Ishikawa (cell line): Measurements from ENCODE around the gene MAP2K4.

ENCODE experiments used
- CEBPB ChIP-seq: IDR thresholded peaks from 2 replicates; pipeline ENCODE4 v1.6.1; 2012
- CREB1 ChIP-seq: IDR thresholded peaks from 2 replicates; pipeline ENCODE4 v1.6.1; 2012; ENCODE audit warnings: low read depth
- EGR1 ChIP-seq: IDR thresholded peaks from 2 replicates; pipeline ENCODE4 v1.6.1; 2012
- EP300 ChIP-seq: IDR thresholded peaks from 2 replicates; pipeline ENCODE4 v1.6.1; 2012; ENCODE audit warnings: borderline replicate concordance
- FOXM1 ChIP-seq: IDR thresholded peaks from 2 replicates; pipeline ENCODE4 v1.6.1; 2012; ENCODE audit warnings: low read depth, borderline replicate concordance
- MAX ChIP-seq: IDR thresholded peaks from 2 replicates; pipeline ENCODE4 v1.6.1; 2012
- NFIC ChIP-seq: IDR thresholded peaks from 2 replicates; pipeline ENCODE4 v1.6.1; 2012
- RAD21 ChIP-seq: IDR thresholded peaks from 2 replicates; pipeline ENCODE4 v1.6.1; 2012; ENCODE audit warnings: low read depth
- REST ChIP-seq: IDR thresholded peaks from 2 replicates; pipeline ENCODE4 v1.6.1; 2012; ENCODE audit warnings: low read depth, mild to moderate bottlenecking
- TAF1 ChIP-seq: IDR thresholded peaks from 2 replicates; pipeline ENCODE4 v1.6.1; 2012; ENCODE audit warnings: low read depth, mild to moderate bottlenecking
- TCF12 ChIP-seq: IDR thresholded peaks from 2 replicates; pipeline ENCODE4 v1.6.1; 2012; ENCODE audit warnings: low read depth
- TEAD4 ChIP-seq: IDR thresholded peaks from 2 replicates; pipeline ENCODE4 v1.6.1; 2012
- USF1 ChIP-seq: IDR thresholded peaks from 2 replicates; pipeline ENCODE4 v1.6.1; 2012
- YY1 ChIP-seq: IDR thresholded peaks from 2 replicates; pipeline ENCODE4 v1.6.1; 2012; ENCODE audit warnings: low read depth
- ZBTB7A ChIP-seq: IDR thresholded peaks from 2 replicates; pipeline ENCODE4 v1.6.1; 2012; ENCODE audit warnings: low read depth

Gene MAP2K4

GRCh38 chr17:12113156-12113555 is 92.5 kb downstream of the MAP2K4 start:
- TF ChIP-seq ZBTB7A (no peak), RAD21 (no peak), TCF12 (no peak), TEAD4 (no peak), EGR1 (no peak), TAF1 (no peak), USF1 (no peak), EP300 (no peak), FOXM1 (no peak), CEBPB (no peak), CREB1 (no peak), NFIC (no peak), REST (no peak)

- TF ChIP-seq TAF1 (no peak), EGR1 (no peak), NFIC (no peak), CEBPB (no peak), FOXM1 (no peak), CREB1 (no peak), USF1 (no peak), RAD21 (no peak), TCF12 (no peak), REST (no peak), ZBTB7A (no peak), EP300 (no peak)
Measured at GRCh38 chr17:12114686-12115418, 94.2 kb downstream of the MAP2K4 start.

- TF ChIP-seq REST: no peak
- no peak for TF ChIP-seq NFIC
Measured at GRCh38 chr17:12116143-12116542, 95.5 kb downstream of the MAP2K4 start.

GRCh38 chr17:12118617-12119016 is 97.9 kb downstream of the MAP2K4 start:
- TF ChIP-seq CREB1: no peak
- TF ChIP-seq YY1: no peak
- no peak for TF ChIP-seq EGR1
- no peak for TF ChIP-seq REST
- no peak for TF ChIP-seq MAX
- no peak for TF ChIP-seq TAF1
- TF ChIP-seq TCF12: no peak
- TF ChIP-seq ZBTB7A: no peak
- no peak for TF ChIP-seq RAD21
- no peak for TF ChIP-seq CEBPB
- no peak for TF ChIP-seq FOXM1
- no peak for TF ChIP-seq EP300
